GM12872 (cell line): ENCODE measurements around the gene GNAO1.

Experiments used
- TF ChIP-seq, protein P1 (sequence below): IDR thresholded peaks from 3 replicates; pipeline ENCODE4 v1.5.1; 2011; ENCODE audit warnings: low read depth, mild to moderate bottlenecking, low read length, moderate library complexity; ENCODE audit not compliant: insufficient read depth

GNAO1 gene

DNA sequence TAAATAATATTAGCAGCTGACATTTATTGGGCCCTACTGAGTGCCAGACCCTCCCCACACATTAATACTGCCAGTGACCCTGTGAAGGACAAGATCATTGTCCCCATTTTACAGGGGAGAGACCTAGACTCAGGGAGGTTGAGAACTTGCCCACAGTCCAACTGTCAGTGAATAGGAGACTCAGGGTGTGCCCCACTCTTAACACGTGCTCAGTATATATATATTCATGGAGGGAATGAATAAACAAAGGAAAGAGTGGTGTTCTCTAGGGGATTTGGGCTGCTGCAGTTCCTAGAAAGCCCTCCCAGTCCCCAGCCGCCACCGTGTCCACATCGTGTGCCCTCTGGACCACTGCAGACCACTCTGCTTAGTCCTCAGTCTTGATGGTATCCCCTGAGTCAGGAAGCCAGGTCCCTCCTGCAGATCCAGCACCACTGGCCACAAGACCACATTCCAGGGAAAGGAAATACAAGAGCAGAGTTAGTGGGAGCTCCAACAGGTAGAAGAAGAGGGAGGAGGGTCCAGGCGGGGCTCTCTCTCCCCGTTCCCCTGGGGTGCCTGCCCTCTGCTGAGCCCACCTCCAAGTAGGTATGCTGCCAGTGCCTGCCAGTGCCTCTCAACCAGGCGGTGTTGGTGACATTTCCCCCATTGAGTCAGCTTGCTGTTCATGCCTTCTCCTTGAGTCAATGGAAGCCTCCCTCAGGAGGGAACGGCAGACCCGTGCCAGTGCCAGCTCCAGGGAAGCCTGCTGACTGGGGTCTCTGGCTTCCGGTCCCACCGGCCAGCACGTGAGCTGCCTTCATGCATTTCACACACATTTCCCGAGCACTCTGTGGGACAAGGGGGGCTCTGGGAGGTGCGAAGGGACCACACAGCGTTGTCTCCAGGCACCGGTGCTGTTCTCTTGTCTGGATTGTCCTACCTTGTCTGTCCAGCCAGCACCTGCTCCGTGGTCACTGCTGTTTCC is 75.6 kb downstream of the GNAO1 start:
- TF ChIP-seq, protein P1, sequence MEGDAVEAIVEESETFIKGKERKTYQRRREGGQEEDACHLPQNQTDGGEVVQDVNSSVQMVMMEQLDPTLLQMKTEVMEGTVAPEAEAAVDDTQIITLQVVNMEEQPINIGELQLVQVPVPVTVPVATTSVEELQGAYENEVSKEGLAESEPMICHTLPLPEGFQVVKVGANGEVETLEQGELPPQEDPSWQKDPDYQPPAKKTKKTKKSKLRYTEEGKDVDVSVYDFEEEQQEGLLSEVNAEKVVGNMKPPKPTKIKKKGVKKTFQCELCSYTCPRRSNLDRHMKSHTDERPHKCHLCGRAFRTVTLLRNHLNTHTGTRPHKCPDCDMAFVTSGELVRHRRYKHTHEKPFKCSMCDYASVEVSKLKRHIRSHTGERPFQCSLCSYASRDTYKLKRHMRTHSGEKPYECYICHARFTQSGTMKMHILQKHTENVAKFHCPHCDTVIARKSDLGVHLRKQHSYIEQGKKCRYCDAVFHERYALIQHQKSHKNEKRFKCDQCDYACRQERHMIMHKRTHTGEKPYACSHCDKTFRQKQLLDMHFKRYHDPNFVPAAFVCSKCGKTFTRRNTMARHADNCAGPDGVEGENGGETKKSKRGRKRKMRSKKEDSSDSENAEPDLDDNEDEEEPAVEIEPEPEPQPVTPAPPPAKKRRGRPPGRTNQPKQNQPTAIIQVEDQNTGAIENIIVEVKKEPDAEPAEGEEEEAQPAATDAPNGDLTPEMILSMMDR: no peak

GRCh38 chr16:56267888-56268287 is 76.6 kb downstream of the GNAO1 start:
- TF ChIP-seq, protein P1: no peak

- TF ChIP-seq, protein P1: no peak
These were observed 77.5 kb downstream of the GNAO1 start for GRCh38 chr16:56268799-56269198.

GRCh38 chr16:56269281-56269680 is 78.0 kb downstream of the GNAO1 start:
- TF ChIP-seq, protein P1: no peak

DNA sequence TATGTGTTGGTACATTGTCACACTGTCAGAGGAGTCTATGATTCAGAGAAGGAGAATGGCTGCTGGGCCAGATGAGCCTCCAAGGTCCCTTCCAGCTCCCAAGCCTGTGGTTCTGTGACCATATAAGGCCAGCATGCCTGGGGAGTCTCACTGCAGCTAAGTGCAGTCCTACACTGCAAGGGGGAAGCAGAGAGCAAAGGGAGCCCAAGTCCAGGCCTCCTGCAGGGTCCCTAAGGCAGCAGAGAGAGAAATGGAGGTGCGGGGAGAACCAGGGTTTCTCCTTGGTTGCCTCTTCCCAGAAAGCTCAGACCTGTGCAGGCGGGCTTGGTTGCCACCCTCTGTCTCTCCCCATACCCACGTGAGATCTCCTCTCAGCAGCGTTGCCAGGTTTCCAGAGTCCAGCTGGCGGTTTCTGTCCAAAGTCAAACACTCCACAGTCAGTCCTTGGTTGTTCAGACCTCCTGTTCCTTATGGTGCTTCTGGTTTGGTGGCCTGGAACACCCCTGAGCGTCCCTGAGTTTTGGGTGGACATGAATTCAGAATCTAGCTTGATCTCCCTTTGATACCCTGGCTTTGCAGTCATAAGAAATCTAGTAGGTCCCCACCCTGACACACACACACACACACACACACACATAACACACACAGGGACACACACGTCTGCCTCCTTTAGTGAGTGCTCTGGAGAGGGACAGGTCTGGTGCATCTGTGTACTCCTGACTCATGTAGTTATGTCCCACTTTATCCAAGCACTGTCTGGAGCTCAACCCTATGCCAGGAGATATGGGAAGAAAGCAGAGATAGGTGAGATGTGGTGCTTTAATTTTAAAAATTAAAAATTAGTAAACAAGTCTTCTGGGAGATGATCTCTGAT is 78.8 kb downstream of the GNAO1 start:
- TF ChIP-seq, protein P1: no peak

- TF ChIP-seq, protein P1: no peak
These were observed 79.5 kb downstream of the GNAO1 start for GRCh38 chr16:56270828-56271227.

- TF ChIP-seq, protein P1: no peak
These were observed 81.2 kb downstream of the GNAO1 start for GRCh38 chr16:56272583-56272894.
